Measurements from ENCODE around the gene DKK3.

The DKK3 gene

GRCh38 chr11:11998091-11998781, 10.2 kb downstream of the DKK3 start:
- H3K4me3 ChIP-seq (ENCODE audit: insufficient read length, low read depth), result no peak overlapping the region
- no peak for DNase-seq (ENCODE audit: low read depth, low spot score)

GRCh38 chr11:11997049-11997322, 11.4 kb downstream of the DKK3 start:
- no peaks in the 10 kb centered on the region for H3K9me3 ChIP-seq (ENCODE audit: insufficient read depth, low read length)
- peaks cover 73% of the 10 kb centered on the region for H3K36me3 ChIP-seq (ENCODE audit: insufficient read depth, insufficient read length, low read length)
- TF ChIP-seq SUZ12 (IDR thresholded peaks at IDR 0.05; ENCODE audit: extremely low read depth, insufficient read depth, insufficient read length), result no peak
- H3K27me3 ChIP-seq (ENCODE audit: insufficient read depth, insufficient read length), result no peaks in the 10 kb centered on the region
- no peak for DNase-seq (ENCODE audit: low read depth, low spot score)
- no peak overlapping the region for H3K9ac ChIP-seq (ENCODE audit: insufficient read length, low read depth)
- no peak overlapping the region for H3K4me3 ChIP-seq (ENCODE audit: insufficient read length, low read depth)
- H3K4me1 ChIP-seq (ENCODE audit: insufficient read depth, insufficient read length), result peaks cover 6% of the 10 kb centered on the region

More at GRCh38 chr11:11998091-11998781, 10.2 kb downstream of the DKK3 start:
- Histone ChIP-seq H3K9me3 (ENCODE audit: insufficient read depth, low read length) (no peaks in the 10 kb centered on the region), H3K27me3 (ENCODE audit: insufficient read depth, insufficient read length) (no peaks in the 10 kb centered on the region), H3K36me3 (ENCODE audit: insufficient read depth, insufficient read length, low read length) (peaks cover 84% of the 10 kb centered on the region), H3K4me1 (ENCODE audit: insufficient read depth, insufficient read length) (peaks cover 6% of the 10 kb centered on the region), H3K9ac (ENCODE audit: insufficient read length, low read depth) (no peak overlapping the region)
- TF ChIP-seq ZNF274 (IDR thresholded peaks at IDR 0.05; ENCODE audit: low read depth, low read length), result no peak
- TF ChIP-seq YY1 (IDR thresholded peaks at IDR 0.05; ENCODE audit: insufficient read depth, insufficient read length), result no peak
- TF ChIP-seq SUZ12 (IDR thresholded peaks at IDR 0.05; ENCODE audit: extremely low read depth, insufficient read depth, insufficient read length), result no peak

- peaks cover 7% of the 10 kb centered on the region for H3K4me1 ChIP-seq (ENCODE audit: insufficient read depth, insufficient read length)
- peaks cover 68% of the 10 kb centered on the region for H3K36me3 ChIP-seq (ENCODE audit: insufficient read depth, insufficient read length, low read length)
- H3K9me3 ChIP-seq (ENCODE audit: insufficient read depth, low read length), result no peaks in the 10 kb centered on the region
- no peak for DNase-seq (ENCODE audit: low read depth, low spot score)
- no peak for TF ChIP-seq SUZ12 (IDR thresholded peaks at IDR 0.05; ENCODE audit: extremely low read depth, insufficient read depth, insufficient read length)
- TF ChIP-seq ZNF274 (IDR thresholded peaks at IDR 0.05; ENCODE audit: low read depth, low read length), result no peak
- no peak for TF ChIP-seq YY1 (IDR thresholded peaks at IDR 0.05; ENCODE audit: insufficient read depth, insufficient read length)
- no peak overlapping the region for H3K9ac ChIP-seq (ENCODE audit: insufficient read length, low read depth)
- no peaks in the 10 kb centered on the region for H3K27me3 ChIP-seq (ENCODE audit: insufficient read depth, insufficient read length)
- H3K4me3 ChIP-seq (ENCODE audit: insufficient read length, low read depth), result no peak overlapping the region
These were observed 11.9 kb downstream of the DKK3 start for GRCh38 chr11:11996321-11997048.

GRCh38 chr11:11995601-11996000, 12.8 kb downstream of the DKK3 start:
- no peaks in the 10 kb centered on the region for H3K27me3 ChIP-seq (ENCODE audit: insufficient read depth, insufficient read length)
- H3K4me3 ChIP-seq (ENCODE audit: insufficient read length, low read depth), result no peak overlapping the region
- no peak for DNase-seq (ENCODE audit: low read depth, low spot score)
- no peak for TF ChIP-seq SUZ12 (IDR thresholded peaks at IDR 0.05; ENCODE audit: extremely low read depth, insufficient read depth, insufficient read length)
- no peak for TF ChIP-seq ZNF274 (IDR thresholded peaks at IDR 0.05; ENCODE audit: low read depth, low read length)
- no peak for TF ChIP-seq YY1 (IDR thresholded peaks at IDR 0.05; ENCODE audit: insufficient read depth, insufficient read length)
- H3K9ac ChIP-seq (ENCODE audit: insufficient read length, low read depth), result no peak overlapping the region
- no peaks in the 10 kb centered on the region for H3K9me3 ChIP-seq (ENCODE audit: insufficient read depth, low read length)
- H3K36me3 ChIP-seq (ENCODE audit: insufficient read depth, insufficient read length, low read length), result peaks cover 66% of the 10 kb centered on the region
- H3K4me1 ChIP-seq (ENCODE audit: insufficient read depth, insufficient read length), result peaks cover 9% of the 10 kb centered on the region

- H3K4me3 ChIP-seq (ENCODE audit: insufficient read length, low read depth), result no peak overlapping the region
- H3K36me3 ChIP-seq (ENCODE audit: insufficient read depth, insufficient read length, low read length), result peaks cover 65% of the 10 kb centered on the region
- H3K27me3 ChIP-seq (ENCODE audit: insufficient read depth, insufficient read length), result no peaks in the 10 kb centered on the region
- no peak for DNase-seq (ENCODE audit: low read depth, low spot score)
- TF ChIP-seq YY1 (IDR thresholded peaks at IDR 0.05; ENCODE audit: insufficient read depth, insufficient read length) (no peak), SUZ12 (IDR thresholded peaks at IDR 0.05; ENCODE audit: extremely low read depth, insufficient read depth, insufficient read length) (no peak), ZNF274 (IDR thresholded peaks at IDR 0.05; ENCODE audit: low read depth, low read length) (no peak)
- H3K4me1 ChIP-seq (ENCODE audit: insufficient read depth, insufficient read length), result peaks cover 9% of the 10 kb centered on the region
- peak overlapping the region; percentile 17 for H3K9ac ChIP-seq (ENCODE audit: insufficient read length, low read depth)
- H3K9me3 ChIP-seq (ENCODE audit: insufficient read depth, low read length), result no peaks in the 10 kb centered on the region
These were observed 14.6 kb downstream of the DKK3 start for GRCh38 chr11:11993839-11994238.

GRCh38 chr11:11992257-11993212, 15.9 kb downstream of the DKK3 start:
- Histone ChIP-seq H3K9ac (ENCODE audit: insufficient read length, low read depth) (no peak overlapping the region), H3K9me3 (ENCODE audit: insufficient read depth, low read length) (no peaks in the 10 kb centered on the region), H3K36me3 (ENCODE audit: insufficient read depth, insufficient read length, low read length) (peaks cover 61% of the 10 kb centered on the region), H3K4me1 (ENCODE audit: insufficient read depth, insufficient read length) (peaks cover 9% of the 10 kb centered on the region), H3K4me3 (ENCODE audit: insufficient read length, low read depth) (no peak overlapping the region), H3K27me3 (ENCODE audit: insufficient read depth, insufficient read length) (no peaks in the 10 kb centered on the region)
- TF ChIP-seq SUZ12 (IDR thresholded peaks at IDR 0.05; ENCODE audit: extremely low read depth, insufficient read depth, insufficient read length), result no peak
- TF ChIP-seq ZNF274 (IDR thresholded peaks at IDR 0.05; ENCODE audit: low read depth, low read length), result no peak
- no peak for TF ChIP-seq YY1 (IDR thresholded peaks at IDR 0.05; ENCODE audit: insufficient read depth, insufficient read length)
- DNase-seq (ENCODE audit: low read depth, low spot score), result no peak
